Fibroblast of the aortic adventitia (primary cell): ENCODE results near the gene UPK1B. TPM values are rescaled to one million over a fixed set of nuclear protein-coding genes. Genes with fewer than 3 reads are reported as not detected.
"Not testable (repeated sequence)": the region's sequence is repeated elsewhere in the genome, so short reads cannot be mapped to it uniquely, and the experiment has no call there.

ENCODE experiments used
- DNase-seq: peaks from one replicate; pipeline ENCODE4 v3.0.0-alpha.2; 2010; ENCODE audit warnings: low read depth
- H3K4me3 ChIP-seq: 2 replicates; pipeline ENCODE4 v1.5.1; 2011; ENCODE audit warnings: low read depth, mild to moderate bottlenecking, control low read depth, low read length, moderate library complexity
- total RNA-seq: library from RNA; depleted of rRNA; stranded (reverse); fragments of >200 nt; gene quantifications from 2 replicates; pipeline ENCODE4 v1.2.3, GENCODE V29; 2012; ENCODE audit warnings: low replicate concordance
- TF ChIP-seq, protein P1 (sequence below): IDR thresholded peaks from 2 replicates; pipeline ENCODE4 v1.5.1; 2011; ENCODE audit warnings: mild to moderate bottlenecking, low read length, control low read depth, inconsistent platforms; ENCODE audit not compliant: insufficient read depth

Gene UPK1B
- total RNA-seq: 0.09 TPM in 1 of 2 replicates, not detected in the other

DNA sequence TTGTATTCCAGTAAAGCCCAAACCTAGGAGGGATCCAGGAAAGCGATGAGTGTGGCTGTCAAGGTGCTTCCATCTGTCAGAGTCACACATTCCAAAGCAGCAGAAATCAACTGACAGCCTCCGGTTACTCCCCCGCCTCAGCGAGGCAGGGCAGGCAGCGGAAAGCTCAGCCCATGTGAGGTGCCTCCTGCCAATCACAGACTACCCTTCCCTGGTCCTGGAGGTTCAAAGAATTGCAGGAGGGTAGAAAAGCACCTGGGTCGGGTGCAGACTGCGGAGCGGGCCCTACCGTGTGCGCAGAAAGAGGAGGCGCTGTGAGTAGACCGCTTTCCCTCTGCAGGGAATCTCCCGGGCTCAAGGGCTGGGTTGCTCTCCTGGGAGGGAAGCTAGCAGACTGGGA is at the start of gene UPK1B:
UPK1B (plus strand) TSS at position 274 of the 400 bp plus-strand sequence. CDS start 13,144 bp downstream, outside the sequence.
- no peak for DNase-seq
- TF ChIP-seq, protein P1, sequence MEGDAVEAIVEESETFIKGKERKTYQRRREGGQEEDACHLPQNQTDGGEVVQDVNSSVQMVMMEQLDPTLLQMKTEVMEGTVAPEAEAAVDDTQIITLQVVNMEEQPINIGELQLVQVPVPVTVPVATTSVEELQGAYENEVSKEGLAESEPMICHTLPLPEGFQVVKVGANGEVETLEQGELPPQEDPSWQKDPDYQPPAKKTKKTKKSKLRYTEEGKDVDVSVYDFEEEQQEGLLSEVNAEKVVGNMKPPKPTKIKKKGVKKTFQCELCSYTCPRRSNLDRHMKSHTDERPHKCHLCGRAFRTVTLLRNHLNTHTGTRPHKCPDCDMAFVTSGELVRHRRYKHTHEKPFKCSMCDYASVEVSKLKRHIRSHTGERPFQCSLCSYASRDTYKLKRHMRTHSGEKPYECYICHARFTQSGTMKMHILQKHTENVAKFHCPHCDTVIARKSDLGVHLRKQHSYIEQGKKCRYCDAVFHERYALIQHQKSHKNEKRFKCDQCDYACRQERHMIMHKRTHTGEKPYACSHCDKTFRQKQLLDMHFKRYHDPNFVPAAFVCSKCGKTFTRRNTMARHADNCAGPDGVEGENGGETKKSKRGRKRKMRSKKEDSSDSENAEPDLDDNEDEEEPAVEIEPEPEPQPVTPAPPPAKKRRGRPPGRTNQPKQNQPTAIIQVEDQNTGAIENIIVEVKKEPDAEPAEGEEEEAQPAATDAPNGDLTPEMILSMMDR: no peak
- no peak within 1 kb of the TSS for H3K4me3 ChIP-seq

DNA sequence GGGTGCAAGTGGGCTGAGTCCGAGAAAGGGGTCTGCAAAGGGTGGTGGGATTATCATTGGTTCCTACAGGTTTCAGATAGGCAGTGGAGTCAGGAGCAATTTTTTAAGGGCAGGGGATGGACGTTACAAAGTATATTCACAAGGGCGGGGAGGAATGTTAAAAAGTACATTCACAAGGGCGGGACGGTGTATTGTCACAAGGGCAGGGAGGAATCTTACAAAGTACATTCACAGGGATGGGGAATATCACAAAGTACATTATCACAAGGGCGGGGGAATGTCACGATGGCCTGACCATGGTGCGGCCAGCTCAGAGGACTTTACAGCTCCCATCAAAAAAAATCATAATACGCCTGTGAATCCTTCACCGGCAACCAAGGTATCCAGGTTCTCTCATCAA is 48.1 kb upstream of the UPK1B start:
- no peak overlapping the region for H3K4me3 ChIP-seq
- no peak for DNase-seq
- TF ChIP-seq, protein P1: no peak

DNA sequence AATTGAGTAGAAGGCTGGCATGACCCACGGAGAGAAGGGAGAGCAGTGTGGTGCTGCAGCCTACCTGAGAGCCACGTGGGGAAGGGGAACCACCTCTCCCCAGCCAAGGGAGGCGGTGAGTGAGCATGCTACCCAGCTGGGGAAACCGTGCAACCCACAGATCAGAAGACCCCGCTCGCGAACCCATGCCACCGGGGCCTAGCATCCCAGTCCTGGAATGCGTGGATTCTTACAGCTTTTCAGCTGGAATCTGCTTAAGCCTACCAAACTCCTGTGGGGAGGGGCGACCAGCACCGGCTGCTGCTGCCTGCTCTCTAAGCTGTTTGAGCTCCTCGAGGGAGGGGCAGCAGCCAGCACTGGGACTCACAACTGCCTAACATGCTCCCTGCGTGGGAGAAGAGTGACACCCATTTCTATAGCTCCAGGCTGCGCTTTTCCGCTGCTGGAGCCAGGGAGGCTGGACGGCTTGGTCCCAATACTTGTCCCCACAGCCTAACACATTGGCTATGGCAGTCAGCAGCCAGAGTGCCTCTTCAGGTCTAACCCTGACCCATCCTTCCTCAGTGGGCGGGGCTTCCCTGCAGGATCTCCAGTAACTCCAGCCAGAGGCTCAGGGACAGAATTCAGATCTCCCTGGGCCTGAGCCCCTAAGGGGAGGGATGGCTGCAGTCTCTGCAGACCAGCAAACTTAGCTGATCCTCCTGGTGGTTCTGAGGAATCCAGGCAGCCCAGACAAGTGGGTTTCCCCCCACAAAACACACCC is 47.5 kb upstream of the UPK1B start:
- DNase-seq: no peak
- TF ChIP-seq, protein P1: no peak

DNA sequence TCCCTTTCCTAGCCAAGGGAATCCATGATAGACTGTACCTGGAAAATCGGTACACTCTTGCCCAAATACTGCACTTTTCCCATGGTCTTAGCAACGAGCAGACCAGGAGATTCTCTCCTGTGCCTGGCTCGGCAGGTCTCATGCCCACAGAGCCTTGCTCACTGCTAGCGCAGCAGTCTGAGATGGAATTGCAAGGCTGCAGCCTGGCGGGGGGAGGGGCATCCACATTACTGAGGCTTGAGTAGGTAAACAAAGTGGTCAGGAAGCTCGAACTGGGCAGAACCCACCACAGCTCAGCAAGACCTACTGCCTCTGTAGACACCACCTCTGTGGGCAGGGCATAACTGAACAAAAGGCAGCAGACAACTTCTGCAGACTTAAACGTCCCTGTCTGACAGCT is 43.1 kb upstream of the UPK1B start:
- not testable (repeated sequence) for DNase-seq, H3K4me3 ChIP-seq

More for the DNA sequence above, 47.5 kb upstream of the UPK1B start:
- no peak overlapping the region for H3K4me3 ChIP-seq

DNA sequence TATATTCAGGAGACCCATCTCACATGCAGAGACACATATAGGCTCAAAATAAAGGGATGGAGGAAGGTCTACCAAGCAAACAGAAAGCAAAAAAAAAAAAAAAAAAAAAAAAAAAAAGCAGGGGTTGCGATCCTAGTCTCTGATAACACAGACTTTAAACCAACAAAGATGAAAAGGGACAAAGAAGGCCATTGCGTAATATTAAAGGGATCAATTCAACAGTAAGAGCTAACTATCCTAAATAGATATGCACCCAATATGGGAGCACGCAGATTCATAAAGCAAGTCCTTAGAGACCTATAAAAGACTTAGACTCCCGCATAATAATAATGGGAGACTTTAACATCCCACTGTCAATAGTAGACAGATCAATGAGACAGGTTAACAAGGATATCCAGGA is 41.1 kb upstream of the UPK1B start:
- DNase-seq, H3K4me3 ChIP-seq: not testable (repeated sequence)

DNA sequence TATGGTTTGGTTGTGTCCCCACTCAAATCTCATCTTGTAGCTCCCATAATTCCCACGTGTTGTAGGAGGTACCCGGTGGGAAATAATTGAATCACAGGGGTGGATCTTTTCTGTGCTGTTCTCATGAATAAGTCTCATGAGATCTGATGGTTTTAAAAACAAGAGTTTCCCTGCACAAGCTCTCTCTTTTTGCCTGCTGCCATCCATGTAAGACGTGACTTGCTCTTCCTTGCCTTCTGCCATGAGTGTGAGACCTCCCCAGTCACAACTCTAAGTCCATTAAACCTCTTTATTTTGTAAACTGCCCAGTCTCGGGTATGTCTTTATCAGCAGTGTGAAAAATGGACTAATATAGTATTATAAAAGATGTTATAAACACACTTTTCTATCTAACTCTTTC is 34.0 kb upstream of the UPK1B start:
- not testable (repeated sequence) for H3K4me3 ChIP-seq, DNase-seq

DNA sequence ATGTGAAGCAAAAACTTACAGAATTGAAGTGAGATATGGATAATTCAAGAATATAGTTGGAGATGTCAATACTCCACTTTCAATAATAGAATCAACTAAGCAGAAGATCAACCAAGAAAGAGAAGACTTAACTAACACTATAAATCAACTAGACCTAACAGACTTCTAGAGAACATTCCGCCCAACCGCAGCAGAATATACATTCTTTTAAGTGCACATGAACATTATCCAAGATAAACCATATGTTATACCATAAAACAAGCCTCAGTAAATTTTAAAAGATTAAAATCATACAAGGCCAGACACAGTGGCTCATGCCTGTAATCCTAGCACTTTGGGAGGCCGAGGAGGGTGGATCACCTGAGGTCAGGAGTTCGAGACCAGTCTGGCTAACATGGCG is 32.9 kb upstream of the UPK1B start:
- no peak overlapping the region for H3K4me3 ChIP-seq
- TF ChIP-seq, protein P1: no peak
- no peak for DNase-seq

DNA sequence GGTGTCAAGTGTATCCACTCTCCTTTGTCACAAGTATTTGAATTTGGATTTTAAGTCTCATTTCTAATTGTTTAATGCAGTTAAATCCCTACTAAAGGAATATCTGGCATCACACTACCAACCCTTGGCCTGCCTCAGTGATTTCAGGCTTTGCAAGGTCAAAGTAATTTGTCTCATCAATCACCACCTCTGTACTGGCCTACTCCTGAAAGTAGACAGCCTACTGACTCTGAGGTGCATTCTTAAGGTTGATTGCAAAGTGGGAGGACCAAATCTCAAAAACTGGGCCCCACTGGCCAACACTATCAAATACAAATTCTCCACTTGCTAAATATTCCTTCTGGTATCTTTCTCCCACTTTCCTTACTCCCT is 28.3 kb upstream of the UPK1B start:
- TF ChIP-seq, protein P1: no peak
- no peak for DNase-seq
- H3K4me3 ChIP-seq: no peak overlapping the region
